Transverse colon (tissue), 4 donors: ENCODE data around the gene OXER1. TPM values are rescaled to one million over a fixed set of nuclear protein-coding genes. Genes with fewer than 3 reads are reported as not detected.

Experiments
- DNase-seq: peaks from one replicate; pipeline ENCODE4 v3.0.0-alpha.2; 2019
- H3K27ac ChIP-seq, 4 donors: fragments of 200-600 bp; sonication (generic); 2 replicates each; pipeline ENCODE4 v1.5.1; 2016 to 2018; ENCODE audit warnings: inconsistent platforms in 4 of 4
- H3K27me3 ChIP-seq: fragments of 200-600 bp; sonication (generic); 2 replicates; pipeline ENCODE4 v1.5.1; 2017; ENCODE audit warnings: inconsistent platforms
- H3K36me3 ChIP-seq, 4 donors: fragments of 200-600 bp; sonication (generic); 2 replicates each; pipeline ENCODE4 v1.5.1; 2017 to 2019; ENCODE audit warnings: inconsistent platforms in 4 of 4
- H3K4me1 ChIP-seq, 4 donors: fragments of 200-600 bp; sonication (generic); 2 replicates each; pipeline ENCODE4 v1.5.1; 2017 to 2020; ENCODE audit warnings: inconsistent platforms in 4 of 4
- H3K4me3 ChIP-seq, 4 donors: fragments of 200-600 bp; sonication (generic); 1 replicate in 1 of 4; 2 replicates in 3 of 4; pipeline versions ENCODE4 v1.5.1 to v1.6.1; 2017 to 2019; ENCODE audit warnings: inconsistent platforms in 4 of 4
- H3K9me3 ChIP-seq, 2 donors: fragments of 200-600 bp; sonication (generic); 2 replicates each; pipeline ENCODE4 v1.5.1; 2017 to 2019; ENCODE audit warnings: inconsistent platforms in 2 of 2
- EP300 ChIP-seq: sonication (generic); formaldehyde crosslinking; IDR thresholded peaks from one replicate; pipeline ENCODE4 v1.6.1; 2017; ENCODE audit warnings: antibody characterized with exemption, low read depth
- POLR2A ChIP-seq: fragments of 450-650 bp; IDR thresholded peaks from one replicate; pipeline ENCODE4 v1.6.1; 2016; ENCODE audit warnings: antibody characterized with exemption, mild to moderate bottlenecking, moderate library complexity
- POLR2AphosphoS5 ChIP-seq, 3 donors: sonication (generic); formaldehyde crosslinking; IDR thresholded peaks; one replicate each; pipeline ENCODE4 v1.6.1; 2016; ENCODE audit warnings: antibody characterized with exemption in 3 of 3
- WGBS, 2 donors: methylation state at CpG; one replicate each; pipeline ENCODE4 v1.1.5; 2018; ENCODE audit warnings: low coverage in 1 of 2; 5-methylcytosine and 5-hydroxymethylcytosine counted together
- in situ Hi-C, 4 donors: fragments of 200-750 bp; cut with MboI; loops; one replicate each; pipeline versions ENCODE4 v1.15.0 to v1.15.1; 2017; ENCODE audit warnings: low sequenced_read_pairs in 3 of 4, low pct_ligation_motif_present in 1 of 4, low pct_unique_long_range_greater_than_20kb in 1 of 4
- intact Hi-C: fragments of 100-400 bp; cut with DNase I; formaldehyde crosslinking; loops from one replicate; pipeline ENCODE4 v1.15.1; 2023; ENCODE audit warnings: low total_unique reads
- total RNA-seq, 4 donors: library from RNA; depleted of rRNA; stranded (reverse); fragments of >200 nt; gene quantifications; one replicate each; pipeline ENCODE4 v1.1.0, GENCODE V29; 2016
- TF ChIP-seq, protein P1 (sequence below), 5 experiments: fragments of 200-600 bp in 3 of 5; fragments of 450-650 bp in 2 of 5; sonication (generic) in 3 of 5; IDR thresholded peaks; 1 replicate in 2 of 5; 2 replicates in 3 of 5; pipeline ENCODE4 v1.5.1; 2016 to 2017; ENCODE audit warnings: antibody characterized with exemption in 5 of 5, inconsistent platforms in 3 of 5, mild to moderate bottlenecking in 2 of 5, moderate library complexity in 1 of 5

Gene OXER1
- total RNA-seq, 4 donors from 2014 or later: 0.48 to 6.4 (median 4.9) TPM; not detected in 1

- Histone ChIP-seq H3K36me3 (no peaks in the 10 kb centered on the region), H3K27ac (no peak overlapping the region), H3K4me3 (no peak overlapping the region), H3K4me1 (peaks cover 0 to 8% (median 0%) of the 10 kb centered on the region in 4 donors), H3K9me3 (no peaks in the 10 kb centered on the region), H3K27me3 (no peaks in the 10 kb centered on the region)
- DNase-seq: no peak
- in situ Hi-C loops: no loop called here
- intact Hi-C loops: no loop called here
- 51 to 85% methylated on average over 3 to 22 of the region's 24 CpGs for WGBS, 2 donors
- TF ChIP-seq, protein P1, sequence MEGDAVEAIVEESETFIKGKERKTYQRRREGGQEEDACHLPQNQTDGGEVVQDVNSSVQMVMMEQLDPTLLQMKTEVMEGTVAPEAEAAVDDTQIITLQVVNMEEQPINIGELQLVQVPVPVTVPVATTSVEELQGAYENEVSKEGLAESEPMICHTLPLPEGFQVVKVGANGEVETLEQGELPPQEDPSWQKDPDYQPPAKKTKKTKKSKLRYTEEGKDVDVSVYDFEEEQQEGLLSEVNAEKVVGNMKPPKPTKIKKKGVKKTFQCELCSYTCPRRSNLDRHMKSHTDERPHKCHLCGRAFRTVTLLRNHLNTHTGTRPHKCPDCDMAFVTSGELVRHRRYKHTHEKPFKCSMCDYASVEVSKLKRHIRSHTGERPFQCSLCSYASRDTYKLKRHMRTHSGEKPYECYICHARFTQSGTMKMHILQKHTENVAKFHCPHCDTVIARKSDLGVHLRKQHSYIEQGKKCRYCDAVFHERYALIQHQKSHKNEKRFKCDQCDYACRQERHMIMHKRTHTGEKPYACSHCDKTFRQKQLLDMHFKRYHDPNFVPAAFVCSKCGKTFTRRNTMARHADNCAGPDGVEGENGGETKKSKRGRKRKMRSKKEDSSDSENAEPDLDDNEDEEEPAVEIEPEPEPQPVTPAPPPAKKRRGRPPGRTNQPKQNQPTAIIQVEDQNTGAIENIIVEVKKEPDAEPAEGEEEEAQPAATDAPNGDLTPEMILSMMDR (IDR thresholded peaks at IDR 0.05): no peak
- TF ChIP-seq POLR2A: no peak
- no peak for TF ChIP-seq POLR2AphosphoS5 (IDR thresholded peaks at IDR 0.05)
- no peak for TF ChIP-seq EP300
Measured at GRCh38 chr2:42752816-42753813, 10.8 kb downstream of the OXER1 start.

GRCh38 chr2:42752314-42752713 is 11.6 kb downstream of the OXER1 start:
- no peak for TF ChIP-seq EP300
- TF ChIP-seq, protein P1 (IDR thresholded peaks at IDR 0.05): no peak
- no peak for TF ChIP-seq POLR2A
- no peak for TF ChIP-seq POLR2AphosphoS5 (IDR thresholded peaks at IDR 0.05)
- DNase-seq: no peak

GRCh38 chr2:42748840-42749239 is 15.1 kb downstream of the OXER1 start:
- H3K4me1 ChIP-seq: peaks cover 0 to 7% (median 0%) of the 10 kb centered on the region in 4 donors
- TF ChIP-seq POLR2A: no peak
- TF ChIP-seq POLR2AphosphoS5 (IDR thresholded peaks at IDR 0.05): no peak
- TF ChIP-seq EP300: no peak
- TF ChIP-seq, protein P1 (IDR thresholded peaks at IDR 0.05): no peak
- H3K27ac ChIP-seq: no peak overlapping the region
- DNase-seq: no peak
- intact Hi-C loops: no loop called here
- H3K4me3 ChIP-seq: no peak overlapping the region
- WGBS, 2 donors: 96% methylated on average over 4 of the region's 4 CpGs
- no peaks in the 10 kb centered on the region for H3K27me3 ChIP-seq
- H3K9me3 ChIP-seq: no peaks in the 10 kb centered on the region
- H3K36me3 ChIP-seq: peaks cover 0 to 7% (median 0%) of the 10 kb centered on the region in 4 donors
- in situ Hi-C loops: no loop called here

More at GRCh38 chr2:42752314-42752713, 11.6 kb downstream of the OXER1 start:
- Histone ChIP-seq H3K9me3 (no peaks in the 10 kb centered on the region), H3K27me3 (no peaks in the 10 kb centered on the region), H3K4me3 (no peak overlapping the region), H3K27ac (no peak overlapping the region), H3K4me1 (peaks cover 0 to 8% (median 0%) of the 10 kb centered on the region in 4 donors), H3K36me3 (peaks cover 0 to 3% (median 0%) of the 10 kb centered on the region in 4 donors)
- in situ Hi-C loops: no loop called here
- WGBS, 2 donors: 53% methylated on average over 2 of the region's 2 CpGs; no CpG with 5 or more reads in 1 of the 2 donors
- intact Hi-C loops: no loop called here

DNA sequence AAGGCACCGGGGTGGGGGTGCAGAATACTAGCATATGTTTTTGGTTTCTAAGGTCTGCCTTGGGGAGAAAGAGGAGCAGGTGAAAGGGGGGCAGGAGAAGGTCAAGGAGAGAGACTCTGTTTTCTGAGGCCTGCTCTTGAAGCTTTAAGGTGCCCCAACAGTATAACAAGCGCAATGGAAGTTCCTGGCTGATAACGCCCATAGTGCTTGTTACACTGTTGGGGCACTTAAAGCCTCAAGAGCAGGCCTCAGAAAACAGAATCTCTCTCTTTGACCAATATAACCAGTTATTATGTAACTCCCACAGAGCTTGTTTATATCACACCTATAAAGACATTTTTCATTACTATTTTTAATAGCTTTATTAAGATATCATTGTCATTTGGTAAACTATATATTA is 16.5 kb downstream of the OXER1 start:
- DNase-seq: no peak
- TF ChIP-seq, protein P1 (IDR thresholded peaks at IDR 0.05): no peak
- no peak for TF ChIP-seq POLR2AphosphoS5 (IDR thresholded peaks at IDR 0.05)
- no peak for TF ChIP-seq POLR2A
- TF ChIP-seq EP300: no peak
- peaks cover 0 to 4% (median 0%) of the 10 kb centered on the region in 4 donors for H3K4me1 ChIP-seq
- intact Hi-C loops (no loop called here), in situ Hi-C loops (no loop called here)
- no peaks in the 10 kb centered on the region for H3K27me3 ChIP-seq
- H3K27ac ChIP-seq: no peak overlapping the region
- H3K4me3 ChIP-seq: no peak overlapping the region
- WGBS, 2 donors: 97 to 100% methylated on average over 2 to 3 of the region's 3 CpGs
- H3K36me3 ChIP-seq: peaks cover 0 to 7% (median 0%) of the 10 kb centered on the region in 4 donors
- no peaks in the 10 kb centered on the region for H3K9me3 ChIP-seq
